Endothelial cell of umbilical vein (primary cell): ENCODE results near the gene TMC2.

Experiments used
- EZH2 ChIP-seq: IDR thresholded peaks from 2 replicates; pipeline ENCODE4 v1.6.1; 2012; ENCODE audit warnings: borderline replicate concordance, low read depth, mild to moderate bottlenecking, moderate library complexity, low read length, inconsistent platforms; ENCODE audit not compliant: severe bottlenecking
- FOS ChIP-seq: IDR thresholded peaks from 2 replicates; pipeline ENCODE4 v1.6.1; 2011; ENCODE audit warnings: mild to moderate bottlenecking, low read length, moderate library complexity, borderline replicate concordance; ENCODE audit not compliant: insufficient read depth
- JUN ChIP-seq: IDR thresholded peaks from 2 replicates; pipeline ENCODE4 v1.6.1; 2011; ENCODE audit warnings: borderline replicate concordance, low read depth; ENCODE audit not compliant: insufficient read length, insufficient read depth
- MAX ChIP-seq: IDR thresholded peaks from 2 replicates; pipeline ENCODE4 v1.6.1; 2011; ENCODE audit not compliant: insufficient read depth, insufficient read length
- MYC ChIP-seq: IDR thresholded peaks from one replicate; pipeline ENCODE4 v1.6.1; 2011; ENCODE audit warnings: mild to moderate bottlenecking, low read depth, low read length
- POLR2A ChIP-seq: IDR thresholded peaks from 2 replicates; pipeline ENCODE4 v1.6.1; 2012; ENCODE audit warnings: low read depth, mild to moderate bottlenecking, control low read depth, low read length
- POLR2AphosphoS5 ChIP-seq: IDR thresholded peaks from 2 replicates; pipeline ENCODE4 v1.6.1; 2012; ENCODE audit warnings: low read depth, mild to moderate bottlenecking, control low read depth, low read length, moderate library complexity; ENCODE audit not compliant: insufficient read depth
- TF ChIP-seq, protein P1 (sequence below), 2 donors: IDR thresholded peaks; 1 replicate in 1 of 2; 2 replicates in 1 of 2; pipeline ENCODE4 v1.5.1; 2011; ENCODE audit warnings: low read length in 2 of 2, mild to moderate bottlenecking in 2 of 2, moderate library complexity in 2 of 2, control low read depth in 1 of 2, inconsistent platforms in 1 of 2, low read depth in 1 of 2; ENCODE audit not compliant: insufficient read depth in 1 of 2; ENCODE audit errors: extremely low read depth in 1 of 2

DNA sequence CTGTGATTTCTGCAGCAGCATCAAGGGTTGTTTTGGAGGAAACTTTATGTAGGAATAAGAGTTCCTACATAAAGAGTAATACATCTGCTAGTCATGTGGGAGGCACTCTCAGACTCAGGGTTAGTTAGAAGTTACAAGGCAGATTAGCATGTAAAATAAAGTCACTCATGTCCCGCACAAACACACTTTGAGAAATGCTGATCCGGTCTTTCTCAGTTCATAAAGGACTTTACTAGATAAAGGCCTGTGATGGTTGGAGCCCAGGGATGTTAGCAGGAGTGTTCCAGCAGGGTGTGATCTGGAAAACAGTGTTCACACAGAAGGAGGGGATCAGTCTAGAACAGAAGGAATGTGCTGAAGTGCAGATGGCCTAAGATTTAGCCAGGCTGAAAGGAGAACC is 83.0 kb downstream of the TMC2 start:
- no peak for TF ChIP-seq MYC
- no peak for TF ChIP-seq EZH2
- TF ChIP-seq, protein P1, sequence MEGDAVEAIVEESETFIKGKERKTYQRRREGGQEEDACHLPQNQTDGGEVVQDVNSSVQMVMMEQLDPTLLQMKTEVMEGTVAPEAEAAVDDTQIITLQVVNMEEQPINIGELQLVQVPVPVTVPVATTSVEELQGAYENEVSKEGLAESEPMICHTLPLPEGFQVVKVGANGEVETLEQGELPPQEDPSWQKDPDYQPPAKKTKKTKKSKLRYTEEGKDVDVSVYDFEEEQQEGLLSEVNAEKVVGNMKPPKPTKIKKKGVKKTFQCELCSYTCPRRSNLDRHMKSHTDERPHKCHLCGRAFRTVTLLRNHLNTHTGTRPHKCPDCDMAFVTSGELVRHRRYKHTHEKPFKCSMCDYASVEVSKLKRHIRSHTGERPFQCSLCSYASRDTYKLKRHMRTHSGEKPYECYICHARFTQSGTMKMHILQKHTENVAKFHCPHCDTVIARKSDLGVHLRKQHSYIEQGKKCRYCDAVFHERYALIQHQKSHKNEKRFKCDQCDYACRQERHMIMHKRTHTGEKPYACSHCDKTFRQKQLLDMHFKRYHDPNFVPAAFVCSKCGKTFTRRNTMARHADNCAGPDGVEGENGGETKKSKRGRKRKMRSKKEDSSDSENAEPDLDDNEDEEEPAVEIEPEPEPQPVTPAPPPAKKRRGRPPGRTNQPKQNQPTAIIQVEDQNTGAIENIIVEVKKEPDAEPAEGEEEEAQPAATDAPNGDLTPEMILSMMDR (IDR thresholded peaks at IDR 0.05; ENCODE audit: extremely low read depth in 1 of 2, insufficient read depth in 1 of 2, low read depth in 1 of 2, low read length in 2 of 2): no peak
- TF ChIP-seq POLR2A: no peak
- no peak for TF ChIP-seq MAX
- TF ChIP-seq FOS: no peak
- TF ChIP-seq POLR2AphosphoS5: no peak
- TF ChIP-seq JUN: no peak
